Fibroblast of upper back skin (primary cell): ENCODE measurements around the gene CARS2.
"Not testable (repeated sequence)": the region's sequence is repeated elsewhere in the genome, so short reads cannot be mapped to it uniquely, and the experiment has no call there.

Experiments used
- DNase-seq: peaks from one replicate; pipeline ENCODE4 v3.0.0-alpha.2; 2013

CARS2 gene

DNA sequence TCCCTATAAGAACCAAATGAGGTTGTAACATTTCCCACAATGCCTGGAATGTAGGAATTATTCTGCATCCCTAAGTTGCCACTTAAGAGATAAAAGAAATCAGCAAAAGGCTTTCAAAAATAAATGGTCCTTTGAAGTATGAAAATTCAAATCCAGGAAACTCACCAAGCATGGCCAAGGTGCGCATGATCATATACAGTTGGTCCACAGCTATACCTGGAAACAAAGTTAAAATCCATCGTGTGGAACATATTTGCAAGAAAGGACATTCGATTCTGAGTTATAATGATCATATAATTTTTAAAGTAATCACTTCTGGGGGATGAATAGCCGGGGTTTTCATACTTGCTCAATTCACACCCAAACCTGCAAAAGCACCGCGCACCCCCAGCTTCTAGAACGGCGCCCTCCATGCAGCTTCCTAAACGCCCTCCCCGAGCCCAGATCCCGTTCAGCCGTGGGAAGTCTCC, 525 bp downstream of the CARS2 start:
- no peak for DNase-seq

DNA sequence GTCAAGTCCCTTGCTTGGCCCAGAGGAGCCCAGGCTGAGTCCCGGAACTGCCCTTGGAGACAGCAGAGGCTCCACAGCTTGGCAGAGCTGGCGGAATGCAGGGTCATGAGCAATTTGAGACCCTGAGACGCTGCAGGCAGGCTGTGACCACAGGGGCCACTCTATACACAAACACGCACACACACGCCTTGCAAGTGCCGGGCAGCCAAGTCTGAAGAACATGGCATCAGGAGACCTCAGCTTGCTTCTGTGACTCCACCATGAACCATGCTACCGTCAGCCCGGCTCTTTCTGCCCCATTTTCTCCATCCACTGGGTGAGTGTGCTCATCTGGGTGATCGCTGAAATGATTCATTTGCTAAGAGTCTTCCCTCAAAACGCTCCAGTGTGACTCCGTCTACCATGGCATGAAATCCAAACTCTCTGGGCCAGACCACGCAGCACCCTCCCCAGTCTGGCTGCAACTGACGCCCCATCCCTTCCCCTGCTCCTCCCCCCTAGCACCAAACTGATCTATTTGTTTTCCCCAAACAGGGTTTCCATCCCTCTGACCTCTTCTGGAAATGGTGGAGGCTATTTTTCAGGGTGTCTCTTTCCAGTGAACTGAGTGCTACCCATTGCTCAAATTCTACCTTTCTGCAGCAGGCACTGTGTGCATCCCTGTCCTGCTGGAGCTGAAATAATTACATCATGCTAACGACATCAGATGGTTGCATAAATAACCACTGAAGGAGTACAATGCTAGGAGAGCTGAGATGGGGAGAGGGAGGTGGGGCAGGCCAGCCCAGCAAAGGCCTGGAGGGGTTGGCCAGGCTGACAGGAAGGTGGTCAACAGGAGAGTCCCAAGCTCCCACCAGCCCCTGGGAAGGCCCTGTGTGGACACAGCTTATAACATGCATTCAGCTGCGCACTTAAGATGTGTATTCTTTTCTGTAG, 3.1 kb downstream of the CARS2 start:
- no peak for DNase-seq

DNA sequence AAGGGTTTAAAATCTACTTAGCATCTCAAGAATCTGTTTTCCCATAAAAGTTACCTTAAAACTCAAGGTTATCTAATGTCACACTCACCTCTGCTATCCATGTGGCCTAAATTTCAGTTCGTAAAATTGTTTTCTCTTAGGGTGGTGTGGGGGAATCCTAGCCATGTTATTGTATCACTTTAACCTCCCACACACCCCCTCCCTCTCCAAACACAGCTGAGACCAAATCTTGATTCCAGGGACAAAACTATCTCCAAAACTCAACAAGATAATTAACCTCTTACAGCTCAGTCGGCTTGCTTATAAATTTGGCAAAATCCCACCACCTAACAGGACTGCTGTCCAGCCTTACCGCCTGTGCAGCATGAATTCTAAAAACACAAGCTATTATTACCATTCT, 3.8 kb downstream of the CARS2 start:
- no peak for DNase-seq

DNA sequence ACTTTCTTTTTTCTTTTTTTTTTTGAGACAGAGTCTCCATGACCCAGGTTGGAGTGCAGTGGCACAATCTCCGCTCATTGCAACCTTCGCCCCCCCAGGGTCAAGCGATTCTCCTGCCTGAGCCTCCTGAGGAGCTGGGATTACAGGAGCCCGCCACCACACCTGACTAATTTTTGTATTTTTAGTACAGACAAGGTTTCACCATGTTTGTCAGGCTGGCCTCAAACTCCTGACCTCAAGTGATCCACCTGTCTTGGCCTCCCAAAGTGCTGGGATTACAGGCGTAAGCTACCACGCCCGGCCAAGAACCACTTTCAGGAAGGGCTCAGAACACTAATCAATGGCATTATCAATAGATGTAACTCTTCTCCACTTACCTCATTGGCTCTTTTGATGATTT, 4.9 kb downstream of the CARS2 start:
- not testable (repeated sequence) for DNase-seq

DNA sequence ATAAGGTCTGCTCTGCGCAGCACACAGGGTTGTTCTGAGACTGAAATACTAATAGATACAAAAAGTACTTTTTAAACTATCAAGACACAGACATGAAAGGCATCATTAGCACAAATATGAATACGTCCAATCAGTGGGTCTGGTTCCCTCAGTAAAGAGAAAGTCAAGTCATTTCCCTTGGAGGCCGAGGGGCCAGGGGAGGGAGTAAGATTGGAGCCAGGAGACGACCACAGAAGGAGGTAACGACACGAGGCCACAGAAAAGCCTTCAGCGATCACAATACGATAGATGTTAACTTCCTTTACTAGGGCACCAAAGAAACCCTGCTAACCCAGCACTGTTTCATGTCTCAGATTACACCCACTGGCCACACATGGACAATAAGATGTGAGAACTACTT, 5.3 kb downstream of the CARS2 start:
- DNase-seq = no peak

DNA sequence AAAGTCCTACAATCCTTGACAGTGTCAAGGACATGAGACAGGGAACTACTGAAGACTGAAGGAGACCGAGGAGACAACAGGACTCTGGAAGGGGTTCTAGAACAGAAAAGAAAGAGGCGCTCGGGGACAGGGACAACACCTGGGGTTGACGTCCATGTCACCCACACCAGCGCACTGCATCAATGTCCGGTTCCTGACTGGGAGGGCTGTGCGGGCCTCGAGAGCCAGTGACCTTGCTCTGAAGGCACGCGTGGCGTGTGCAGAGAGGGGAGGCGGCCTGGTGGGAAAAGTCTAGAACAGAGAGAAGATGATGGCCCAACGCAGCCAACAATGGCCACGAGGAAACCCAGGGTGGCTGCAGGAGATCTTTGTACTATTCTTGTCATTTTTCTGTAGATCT, 5.7 kb downstream of the CARS2 start:
- DNase-seq = no peak

DNA sequence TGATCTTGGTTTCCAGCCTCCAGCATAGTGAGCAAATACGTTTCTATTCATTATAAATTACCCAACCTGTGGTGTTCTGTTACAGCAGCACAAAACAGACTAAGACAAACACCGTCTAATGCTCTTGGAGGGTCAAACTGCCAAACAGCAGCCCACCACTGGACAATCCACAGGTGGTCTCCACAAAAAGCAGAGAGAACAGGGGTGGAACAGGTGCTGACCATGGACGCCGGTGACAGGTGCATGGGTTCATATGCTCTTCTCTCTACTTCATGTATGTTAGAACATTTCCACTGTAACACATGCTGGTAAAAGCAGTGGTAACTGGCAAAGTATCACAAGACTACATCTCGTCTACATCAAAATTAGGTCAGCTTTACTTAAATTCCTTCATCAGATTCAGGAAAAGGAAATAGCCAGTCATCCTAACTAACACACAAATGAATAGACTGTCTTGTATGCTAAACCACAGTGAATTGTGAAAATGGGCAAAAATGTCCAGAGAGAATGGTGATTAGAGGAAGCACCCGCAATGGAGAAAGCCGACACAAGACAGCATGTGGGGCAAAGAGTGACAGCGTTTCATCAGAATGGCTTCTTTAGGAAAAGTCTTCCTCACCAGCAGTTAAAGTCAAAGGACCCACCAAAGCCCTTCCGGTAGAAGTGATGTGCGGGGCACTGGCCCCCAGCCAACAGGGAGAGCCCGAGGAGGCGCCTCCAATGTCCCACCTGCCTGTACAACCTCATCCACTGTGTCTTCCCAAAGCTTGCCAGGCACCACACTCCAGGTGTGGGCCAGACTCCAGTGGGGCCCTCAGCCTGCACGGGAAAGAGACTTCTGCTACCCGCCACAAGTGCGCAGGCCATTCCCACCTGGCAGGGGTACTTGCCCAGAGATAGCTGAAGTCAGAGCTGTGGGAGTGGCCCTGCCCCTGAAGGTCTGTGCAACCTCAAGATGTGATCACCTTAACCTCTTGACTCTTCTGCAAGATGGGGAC, 6.5 kb downstream of the CARS2 start:
- DNase-seq = no peak

DNA sequence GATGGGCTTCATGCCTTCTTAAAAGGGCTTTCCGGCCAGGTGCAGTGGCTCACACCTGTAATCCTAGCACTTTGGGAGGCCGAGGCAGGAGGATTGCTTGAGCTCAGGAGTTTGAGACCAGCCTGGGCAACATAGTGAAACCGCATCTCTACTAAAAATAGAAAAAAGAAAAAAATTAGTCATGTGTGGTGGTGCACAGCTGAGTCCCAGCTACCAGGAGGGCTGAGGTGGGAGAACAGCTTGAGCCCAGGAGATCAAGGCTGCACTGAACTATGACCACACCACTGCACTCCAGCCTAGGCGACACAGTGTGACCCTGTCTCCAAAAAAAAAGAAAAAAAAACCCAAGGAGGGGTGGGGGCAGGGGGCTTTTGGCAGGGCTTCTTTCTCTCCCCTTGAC, 7.2 kb downstream of the CARS2 start:
- DNase-seq = no peak

DNA sequence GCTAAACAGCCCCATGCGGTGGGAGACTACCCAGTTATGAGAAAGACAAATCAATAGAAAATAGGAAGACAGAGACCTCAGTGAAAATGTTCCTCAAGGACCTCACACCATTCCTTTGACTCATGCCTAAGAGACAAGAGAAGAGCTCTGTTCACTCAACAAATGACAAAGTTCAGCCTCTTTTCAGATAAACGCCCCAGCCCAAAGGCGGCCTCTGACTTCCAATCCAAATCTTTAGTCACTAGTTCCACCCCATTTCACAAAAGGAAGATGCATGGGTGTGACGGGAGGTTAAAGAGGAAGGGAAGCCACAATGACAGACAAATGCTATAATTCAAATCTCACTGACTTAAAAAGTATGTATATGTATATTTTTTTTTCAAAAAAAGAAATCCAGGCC, 8.1 kb downstream of the CARS2 start:
- no peak for DNase-seq

DNA sequence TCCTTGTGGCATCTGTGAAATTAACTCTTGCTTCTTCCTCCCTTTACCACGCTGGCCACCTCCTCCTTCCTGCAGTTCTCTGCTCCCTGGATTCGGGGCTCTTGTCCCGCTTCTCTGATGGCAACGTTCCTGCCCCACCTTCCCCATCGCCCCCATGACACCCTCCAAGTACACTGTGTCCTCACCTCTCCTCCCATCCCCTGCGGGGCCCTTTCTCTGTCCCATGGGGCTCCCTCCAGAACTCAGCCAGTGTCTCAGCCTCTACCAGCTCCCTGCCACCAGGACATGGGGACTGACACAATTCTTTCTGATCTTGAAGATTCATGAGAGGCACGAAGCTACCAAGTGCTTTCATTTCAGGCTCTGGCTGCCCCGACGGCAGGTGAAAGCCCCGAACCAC, 9.1 kb downstream of the CARS2 start:
- no peak for DNase-seq

DNA sequence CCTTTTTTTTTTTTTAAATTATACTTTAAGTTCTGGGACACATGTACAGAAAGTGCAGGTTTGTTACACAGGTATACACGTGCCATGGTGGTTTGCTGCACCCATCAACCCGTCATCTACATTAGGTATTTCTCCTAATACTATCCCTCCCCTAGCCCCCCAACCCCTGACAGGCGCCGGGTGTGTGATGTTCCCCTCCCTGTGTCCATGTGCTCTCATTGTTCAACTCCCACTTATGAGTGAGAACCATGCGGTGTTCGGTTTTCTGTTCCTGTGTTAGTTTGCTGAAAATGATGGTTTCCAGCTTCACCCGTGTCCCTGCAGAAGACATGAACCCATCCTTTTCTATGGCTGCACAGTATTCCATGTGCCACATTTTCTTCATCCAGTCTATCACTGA, 10.1 kb downstream of the CARS2 start:
- not testable (repeated sequence) for DNase-seq

DNA sequence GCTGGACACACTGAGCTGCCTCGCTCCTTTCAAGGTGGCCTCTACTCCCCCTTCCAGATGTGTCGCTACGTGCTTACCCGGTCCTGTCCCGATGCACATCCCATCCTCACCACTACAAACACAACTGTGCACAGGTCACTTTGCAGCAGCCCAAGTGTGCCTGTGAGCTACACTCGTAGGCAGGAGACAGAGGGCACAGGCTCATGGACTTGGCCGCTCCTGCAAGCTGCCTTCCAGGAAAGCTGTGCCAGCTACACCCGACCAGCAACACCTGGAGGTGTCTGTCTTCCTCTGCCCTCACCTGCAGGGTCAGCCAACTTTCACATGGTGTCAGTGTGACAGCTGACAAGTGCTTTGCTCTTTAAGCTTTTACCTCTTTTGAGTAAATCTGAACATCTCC, 15.4 kb downstream of the CARS2 start:
- no peak for DNase-seq

DNA sequence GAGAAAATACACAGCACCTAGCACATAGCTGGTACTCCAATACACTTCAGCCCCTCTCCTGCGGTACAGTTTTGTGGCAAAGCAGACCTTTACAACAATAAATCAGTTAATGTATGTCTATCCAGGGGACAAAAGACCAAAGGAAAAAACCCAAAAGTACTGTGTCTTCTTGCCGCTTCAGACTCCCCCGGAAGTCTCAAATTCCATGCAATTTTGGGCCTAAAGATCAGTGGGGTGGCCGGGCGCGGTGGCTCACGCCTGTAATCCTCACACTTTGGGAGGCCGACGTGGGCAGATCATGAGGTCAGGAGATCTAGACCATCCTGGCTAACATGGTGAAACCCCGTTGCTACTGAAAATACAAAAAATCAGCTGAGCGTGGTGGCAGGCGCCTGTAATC, 16.2 kb downstream of the CARS2 start:
- DNase-seq = no peak

DNA sequence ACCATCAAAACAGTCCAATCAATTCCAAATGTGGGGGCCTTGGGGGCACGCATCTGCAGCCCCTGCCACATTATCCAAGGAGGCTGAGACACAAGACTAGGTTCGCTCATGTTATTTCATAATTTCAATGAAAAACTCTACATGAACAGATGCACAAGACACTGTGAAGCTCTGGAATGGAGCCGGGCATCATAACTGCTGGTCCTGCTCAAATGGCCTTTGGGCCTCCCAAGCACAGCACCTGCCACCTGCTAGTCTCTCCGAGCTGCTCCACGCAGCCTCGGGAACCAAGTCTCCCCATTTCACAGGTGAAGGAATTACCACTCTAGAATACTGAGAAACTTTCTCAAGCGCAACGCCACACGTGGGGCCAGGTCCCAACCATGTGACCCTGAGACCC, 16.9 kb downstream of the CARS2 start:
- no peak for DNase-seq

DNA sequence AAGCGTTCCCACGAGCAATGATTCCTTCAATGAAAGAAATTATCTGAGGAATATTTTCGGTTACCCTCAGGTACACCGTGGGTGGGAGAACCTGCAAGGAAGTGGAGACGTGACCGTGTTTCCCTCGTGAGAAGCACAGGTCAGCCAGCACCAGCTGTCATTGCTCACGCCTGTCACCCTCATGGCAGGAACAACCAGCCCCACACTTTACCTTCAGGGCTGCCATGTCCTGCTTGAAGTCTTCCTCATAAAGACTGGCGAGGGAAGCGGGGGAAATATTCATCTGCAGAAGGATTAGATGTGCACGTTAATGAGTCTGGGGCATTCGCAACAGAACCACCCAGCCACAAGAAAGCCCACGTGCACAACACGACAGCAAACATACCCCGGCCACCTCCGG, 18.2 kb downstream of the CARS2 start:
- DNase-seq = no peak

DNA sequence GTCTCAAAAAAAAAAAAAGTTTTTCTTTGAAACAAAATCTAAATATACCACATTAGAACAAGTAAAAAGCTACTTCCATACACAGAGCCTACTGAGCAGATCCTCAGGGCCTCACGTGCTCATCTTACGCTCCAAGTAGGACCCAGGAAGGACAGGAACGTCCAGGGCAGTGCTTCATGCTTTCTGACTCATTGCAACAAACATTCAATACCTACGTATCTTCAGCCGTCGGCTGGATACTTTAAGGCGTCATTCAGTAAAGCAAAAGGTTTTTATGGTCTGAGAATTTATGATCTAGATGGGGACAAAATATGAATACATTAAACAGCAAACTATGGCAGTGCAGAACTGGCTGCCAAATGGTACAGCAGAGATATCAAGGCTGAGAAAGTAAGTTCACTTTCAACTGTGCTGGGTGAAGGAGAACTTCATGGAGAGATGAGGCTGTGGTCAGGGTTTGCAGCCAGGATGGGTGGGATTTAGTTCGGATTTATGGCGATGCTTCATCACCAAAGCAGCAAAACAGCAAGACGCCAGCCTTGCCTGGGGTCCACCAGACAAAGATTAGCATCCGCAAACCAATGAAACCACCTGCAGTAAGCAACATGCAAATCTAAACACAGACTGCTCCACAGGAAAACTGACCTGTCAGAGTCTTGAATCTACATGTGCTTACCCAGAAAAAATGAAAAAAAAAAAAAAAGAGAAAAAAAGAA, 20.5 kb downstream of the CARS2 start:
- DNase-seq = no peak

DNA sequence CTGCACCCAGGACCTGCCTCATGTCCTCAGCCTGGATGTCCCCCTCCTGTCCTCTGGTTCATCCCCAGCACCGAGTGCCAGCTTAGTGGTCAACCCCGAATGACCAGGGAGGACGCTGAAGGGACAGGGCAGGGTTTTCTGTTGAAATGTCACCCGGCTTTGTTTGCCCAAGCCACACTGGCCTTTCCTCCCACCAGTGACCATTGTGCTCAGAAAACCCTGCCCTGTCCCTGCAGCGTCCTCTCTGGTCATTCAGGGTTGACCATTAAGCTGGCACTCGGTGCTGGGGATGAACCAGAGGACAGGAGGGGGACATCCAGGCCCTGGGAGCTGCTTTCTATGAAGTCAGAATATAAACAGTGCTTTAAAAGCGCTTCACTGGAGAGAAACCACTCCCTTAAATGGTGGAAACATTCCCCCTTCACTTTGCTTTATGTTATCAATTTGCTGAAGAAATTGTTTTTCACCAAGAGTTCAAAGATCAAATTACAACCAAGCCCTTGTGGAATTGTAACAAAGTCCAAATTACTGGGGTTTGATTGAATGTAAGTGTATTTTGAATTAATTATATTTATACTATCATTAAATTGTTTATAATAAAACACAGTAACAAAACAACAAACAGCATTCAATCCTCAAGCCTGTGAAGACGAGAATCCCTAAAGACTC, 21.4 kb downstream of the CARS2 start:
- no peak for DNase-seq

DNA sequence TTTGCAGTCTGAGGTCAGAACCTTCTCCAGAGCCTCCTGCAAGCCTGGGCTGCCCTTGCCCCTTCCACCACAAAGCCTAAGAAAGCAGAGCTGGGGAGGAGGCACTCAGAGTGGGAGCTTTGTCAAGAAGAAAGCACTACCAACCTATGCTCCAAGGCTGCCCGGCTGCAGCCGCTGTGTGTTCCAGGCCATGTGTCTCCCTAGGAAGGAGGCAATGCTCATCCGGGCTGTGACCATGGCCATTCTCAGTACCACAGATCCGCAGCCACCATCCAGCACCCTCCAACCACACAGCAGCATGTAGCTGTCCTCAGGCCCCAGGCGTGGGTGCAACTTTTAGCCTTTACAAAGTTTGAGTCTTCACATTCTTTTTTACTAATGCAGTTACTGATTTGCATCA, 22.0 kb downstream of the CARS2 start:
- no peak for DNase-seq

DNA sequence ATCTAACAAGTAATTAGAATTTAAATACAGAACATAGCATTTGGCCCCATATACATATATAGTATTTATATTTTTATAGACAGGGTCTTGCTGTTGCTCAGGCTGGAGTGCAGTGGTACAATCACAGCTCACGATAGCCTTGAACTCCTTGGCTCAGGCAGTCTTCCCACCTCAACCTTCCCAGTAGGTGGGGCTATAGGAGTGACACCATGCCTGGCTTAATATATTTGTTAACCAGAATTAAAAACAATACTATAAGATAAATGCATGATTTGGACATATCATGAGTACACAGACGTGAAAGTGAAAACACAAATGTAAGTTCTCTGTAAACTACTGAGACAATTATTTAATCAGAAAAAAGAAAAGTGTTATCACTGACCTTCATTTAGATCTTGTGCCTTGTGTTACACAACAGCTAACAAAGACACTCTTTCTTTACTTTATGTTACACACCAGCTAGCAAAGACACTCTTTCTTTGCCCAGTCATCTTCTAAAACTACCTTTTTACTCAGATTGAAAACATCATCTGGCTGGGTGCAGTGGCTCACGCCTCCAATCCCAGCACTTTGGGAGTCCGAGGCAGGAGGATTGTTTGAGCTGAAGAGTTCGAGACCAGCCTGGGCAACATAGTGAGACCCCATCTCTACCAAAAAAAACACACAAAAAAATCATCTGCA, 22.6 kb downstream of the CARS2 start:
- DNase-seq = no peak

DNA sequence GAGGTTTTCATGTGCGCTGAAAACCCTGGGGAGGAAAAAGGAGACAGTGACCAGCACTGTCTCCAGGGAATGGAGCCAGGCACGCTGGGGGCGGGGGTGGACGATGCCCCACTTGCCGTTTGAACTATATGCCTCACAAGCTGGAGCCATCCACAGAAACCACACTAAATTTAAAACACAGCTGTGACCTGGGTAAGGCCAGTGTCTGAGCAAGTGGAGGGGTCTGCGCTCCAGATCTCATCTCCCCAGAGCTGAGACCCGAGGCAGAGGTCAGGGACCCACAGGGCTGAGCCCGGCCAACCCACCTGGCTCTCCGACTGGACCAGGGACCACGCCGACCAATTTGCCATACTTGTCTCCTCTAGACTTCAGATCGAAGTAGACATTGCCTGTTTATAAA, 23.2 kb downstream of the CARS2 start:
- no peak for DNase-seq

DNA sequence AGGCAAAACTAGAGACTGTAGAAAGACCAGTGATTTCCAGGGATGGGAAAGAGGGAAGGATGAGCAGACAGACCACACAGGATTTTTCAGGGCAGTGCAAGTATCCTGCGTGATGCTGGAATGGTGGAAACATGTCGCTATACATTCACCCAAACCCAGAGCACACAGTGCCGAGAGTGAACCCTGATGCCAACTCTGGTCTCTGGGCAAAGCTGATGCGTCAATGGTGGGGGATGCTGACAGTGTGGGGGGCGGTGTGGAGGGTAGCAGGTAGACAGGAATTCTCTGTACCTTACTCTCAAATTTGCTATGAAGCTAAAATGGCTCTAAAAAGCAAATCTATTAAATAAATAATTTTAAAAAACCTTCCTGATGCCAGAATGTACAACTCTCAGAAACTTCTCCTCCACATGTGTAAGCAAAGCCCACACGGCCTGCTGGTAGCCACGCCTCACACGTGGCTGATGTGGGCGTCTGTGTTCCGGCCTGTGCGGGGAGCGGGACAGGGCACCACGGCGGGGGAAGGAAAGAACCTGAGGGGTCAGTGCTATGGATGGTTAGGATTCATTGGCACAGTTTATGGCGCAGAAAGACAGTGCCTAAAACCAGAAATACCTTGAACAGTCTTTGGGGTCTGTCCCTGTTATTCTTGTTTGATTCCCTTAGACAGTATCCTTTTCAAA, 23.9 kb downstream of the CARS2 start:
- DNase-seq = no peak
